HUDEP-2 (cell line): ENCODE results near the gene CMIP.
A peak's percentile ranks its signal among the peaks of the same experiment; 100 is the strongest.

ENCODE experiments used
- DNase-seq, 76 experiments: peaks; one replicate each; lab custom pipeline; 2025; ENCODE audit not compliant: unreplicated experiment in 76 of 76; lab: John Stamatoyannopoulos, UW

CMIP gene

GRCh38 chr16:81491541-81492188 is 47.1 kb downstream of the CMIP start:
- DNase-seq, result no peak

GRCh38 chr16:81492311-81492761 is 47.7 kb downstream of the CMIP start:
- DNase-seq, result no peak

GRCh38 chr16:81492965-81493754 is 48.6 kb downstream of the CMIP start:
- DNase-seq, result no peak

- peak in 8 of 76 experiments; percentile 6 to 22 (median 12) for DNase-seq
Measured at GRCh38 chr16:81493755-81494433, 49.3 kb downstream of the CMIP start.

GRCh38 chr16:81494434-81494806 is 49.8 kb downstream of the CMIP start:
- no peak for DNase-seq

- no peak for DNase-seq
Measured at GRCh38 chr16:81494888-81495287, 50.3 kb downstream of the CMIP start.

GRCh38 chr16:81495321-81496234 is 51.0 kb downstream of the CMIP start:
- peak in 75 of 76 experiments; percentile 74 to 96 (median 88) for DNase-seq

- no peak for DNase-seq
Measured at GRCh38 chr16:81496321-81496720, 51.7 kb downstream of the CMIP start.

- DNase-seq, result no peak
Measured at GRCh38 chr16:81496742-81497141, 52.1 kb downstream of the CMIP start.

- DNase-seq, result peak in 3 of 76 experiments; percentile 10 to 12 (median 10)
Measured at GRCh38 chr16:81497690-81498089, 53.1 kb downstream of the CMIP start.

GRCh38 chr16:81498351-81498750 is 53.7 kb downstream of the CMIP start:
- DNase-seq, result no peak

GRCh38 chr16:81499576-81500380 is 55.2 kb downstream of the CMIP start:
- no peak for DNase-seq

- DNase-seq, result no peak
Measured at GRCh38 chr16:81500833-81501521, 56.4 kb downstream of the CMIP start.

- DNase-seq, result no peak
Measured at GRCh38 chr16:81502396-81503070, 57.9 kb downstream of the CMIP start.

- peak in 66 of 76 experiments; percentile 14 to 84 (median 61) for DNase-seq
Measured at GRCh38 chr16:81505011-81505661, 60.5 kb downstream of the CMIP start.

GRCh38 chr16:81509404-81509803 is 64.8 kb downstream of the CMIP start:
- no peak for DNase-seq

- no peak for DNase-seq
Measured at GRCh38 chr16:81510016-81510415, 65.4 kb downstream of the CMIP start.

- DNase-seq, result no peak
Measured at GRCh38 chr16:81511371-81511770, 66.8 kb downstream of the CMIP start.
